Measurements from ENCODE around the gene ADARB2. TPM values are rescaled to one million over a fixed set of nuclear protein-coding genes. Genes with fewer than 3 reads are reported as not detected.

The ADARB2 gene
- total and polyA plus RNA-seq, 7 donors = 0.05 to 0.39 (median 0.15) TPM; not detected in 2

DNA sequence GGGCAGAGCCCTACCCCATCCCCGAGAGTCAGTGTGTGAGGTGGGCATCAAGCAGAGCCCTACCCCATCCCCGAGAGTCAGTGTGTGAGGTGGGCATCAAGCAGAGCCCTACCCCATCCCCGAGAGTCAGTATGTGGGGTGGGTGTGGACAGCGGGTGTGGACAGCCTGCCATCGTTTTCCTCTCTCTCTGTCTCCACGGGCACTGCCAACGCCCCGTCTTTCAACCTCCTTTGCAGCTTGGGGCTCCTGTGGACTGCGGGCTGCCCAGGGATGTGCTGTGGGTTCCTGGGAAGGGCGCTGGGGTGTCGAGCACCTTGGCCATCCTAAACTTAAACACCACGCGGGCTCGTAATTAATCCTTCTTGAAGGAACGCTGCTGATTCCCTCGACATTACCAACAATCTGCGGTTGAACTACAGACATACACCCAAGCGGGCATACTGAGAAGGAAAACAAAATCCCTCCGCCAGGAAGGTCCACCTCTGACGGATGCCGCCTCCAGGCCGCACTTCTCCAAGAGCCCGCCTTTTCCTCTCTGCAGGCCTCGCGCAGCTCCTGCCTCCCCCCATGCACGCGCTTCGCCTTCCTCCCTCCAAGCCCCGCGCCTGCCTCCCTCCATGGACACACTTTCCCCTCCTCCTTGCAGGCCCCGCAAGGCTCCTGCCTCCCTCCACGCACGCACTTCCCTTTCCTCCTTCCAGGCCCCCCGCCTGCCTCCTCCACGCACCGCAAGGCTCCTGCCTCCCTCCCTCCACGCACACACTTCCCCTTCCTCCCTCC, 65.1 kb downstream of the ADARB2 start:
- H3K4me3 ChIP-seq = no peak overlapping the region
- H3K4me1 ChIP-seq = no peaks in the 10 kb centered on the region
- no peak for ATAC-seq
- intact Hi-C loops (cut with DNase I) = no loop called here
- 83 to 85% (median 85%) methylated on average over 37 of the region's 37 CpGs for WGBS, 3 donors
- DNase-seq = no peak
- no peaks in the 10 kb centered on the region for H3K36me3 ChIP-seq (ENCODE audit: insufficient read depth in 1 of 2, low read depth in 1 of 2)
- TF ChIP-seq, protein P1, sequence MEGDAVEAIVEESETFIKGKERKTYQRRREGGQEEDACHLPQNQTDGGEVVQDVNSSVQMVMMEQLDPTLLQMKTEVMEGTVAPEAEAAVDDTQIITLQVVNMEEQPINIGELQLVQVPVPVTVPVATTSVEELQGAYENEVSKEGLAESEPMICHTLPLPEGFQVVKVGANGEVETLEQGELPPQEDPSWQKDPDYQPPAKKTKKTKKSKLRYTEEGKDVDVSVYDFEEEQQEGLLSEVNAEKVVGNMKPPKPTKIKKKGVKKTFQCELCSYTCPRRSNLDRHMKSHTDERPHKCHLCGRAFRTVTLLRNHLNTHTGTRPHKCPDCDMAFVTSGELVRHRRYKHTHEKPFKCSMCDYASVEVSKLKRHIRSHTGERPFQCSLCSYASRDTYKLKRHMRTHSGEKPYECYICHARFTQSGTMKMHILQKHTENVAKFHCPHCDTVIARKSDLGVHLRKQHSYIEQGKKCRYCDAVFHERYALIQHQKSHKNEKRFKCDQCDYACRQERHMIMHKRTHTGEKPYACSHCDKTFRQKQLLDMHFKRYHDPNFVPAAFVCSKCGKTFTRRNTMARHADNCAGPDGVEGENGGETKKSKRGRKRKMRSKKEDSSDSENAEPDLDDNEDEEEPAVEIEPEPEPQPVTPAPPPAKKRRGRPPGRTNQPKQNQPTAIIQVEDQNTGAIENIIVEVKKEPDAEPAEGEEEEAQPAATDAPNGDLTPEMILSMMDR (IDR thresholded peaks at IDR 0.05) = no peak
- no peaks in the 10 kb centered on the region for H3K27me3 ChIP-seq (ENCODE audit: insufficient read depth in 3 of 3, low read length in 2 of 3)
- H3K9me3 ChIP-seq = no peaks in the 10 kb centered on the region
- no peak overlapping the region for H3K27ac ChIP-seq

- Histone ChIP-seq H3K4me3 (no peak overlapping the region), H3K36me3 (ENCODE audit: insufficient read depth in 1 of 2, low read depth in 1 of 2) (no peaks in the 10 kb centered on the region), H3K9me3 (no peaks in the 10 kb centered on the region), H3K27ac (no peak overlapping the region), H3K4me1 (no peaks in the 10 kb centered on the region), H3K27me3 (ENCODE audit: insufficient read depth in 3 of 3, low read length in 2 of 3) (no peaks in the 10 kb centered on the region)
- 84 to 87% (median 86%) methylated on average over 20 of the region's 20 CpGs for WGBS, 3 donors
- ATAC-seq (no peak), DNase-seq (no peak)
- TF ChIP-seq, protein P1 (IDR thresholded peaks at IDR 0.05) = no peak
- intact Hi-C loops (cut with DNase I) = no loop called here
These were observed 65.8 kb downstream of the ADARB2 start for GRCh38 chr10:1671366-1672000.

DNA sequence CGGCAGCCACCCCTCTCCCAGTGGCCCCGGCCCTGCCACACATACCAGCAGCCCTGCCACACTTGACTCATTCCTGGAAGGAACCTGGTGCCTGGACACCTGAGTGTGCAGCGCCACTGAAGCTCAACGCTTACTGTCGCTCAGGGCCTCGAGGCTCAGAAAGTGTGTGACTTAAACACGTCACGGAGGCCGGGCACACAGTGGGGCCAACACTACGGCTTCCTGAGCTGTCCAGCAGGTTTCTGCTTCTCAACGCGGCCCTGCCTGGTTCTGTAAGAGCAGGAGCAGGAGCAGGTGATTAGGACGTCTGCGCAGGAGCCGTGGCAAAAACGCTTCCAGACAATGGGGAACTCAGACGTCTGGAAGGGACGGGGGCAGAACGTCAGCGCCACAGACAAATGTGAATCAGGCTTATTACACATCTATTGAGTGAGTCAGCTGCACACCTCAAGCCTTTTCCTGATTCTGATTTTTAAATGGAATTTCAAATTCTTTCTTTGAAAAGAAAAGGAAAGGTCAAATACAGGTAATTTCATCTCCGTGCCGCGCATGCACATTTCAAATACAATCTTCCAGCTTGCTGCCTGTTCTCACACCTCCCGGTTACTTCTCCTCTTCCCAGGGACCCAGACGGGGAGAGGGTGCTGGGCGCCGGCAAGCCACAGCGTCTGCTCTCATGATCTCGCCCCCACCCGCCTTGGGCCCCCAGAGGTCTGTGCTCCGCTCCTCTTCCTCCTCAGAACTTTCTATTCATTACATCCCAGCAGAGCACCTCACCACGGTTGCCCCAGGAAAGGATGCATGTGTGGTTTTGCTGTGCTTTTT, 66.6 kb downstream of the ADARB2 start:
- no peak for ATAC-seq
- Histone ChIP-seq H3K4me1 (no peaks in the 10 kb centered on the region), H3K36me3 (ENCODE audit: insufficient read depth in 1 of 2, low read depth in 1 of 2) (no peaks in the 10 kb centered on the region), H3K9me3 (no peaks in the 10 kb centered on the region), H3K27ac (no peak overlapping the region), H3K4me3 (no peak overlapping the region), H3K27me3 (ENCODE audit: insufficient read depth in 3 of 3, low read length in 2 of 3) (no peaks in the 10 kb centered on the region)
- TF ChIP-seq, protein P1 (IDR thresholded peaks at IDR 0.05) = no peak
- no peak for DNase-seq
- 68 to 71% (median 69%) methylated on average over 32 of the region's 32 CpGs for WGBS, 3 donors
- intact Hi-C loops (cut with DNase I) = no loop called here

DNA sequence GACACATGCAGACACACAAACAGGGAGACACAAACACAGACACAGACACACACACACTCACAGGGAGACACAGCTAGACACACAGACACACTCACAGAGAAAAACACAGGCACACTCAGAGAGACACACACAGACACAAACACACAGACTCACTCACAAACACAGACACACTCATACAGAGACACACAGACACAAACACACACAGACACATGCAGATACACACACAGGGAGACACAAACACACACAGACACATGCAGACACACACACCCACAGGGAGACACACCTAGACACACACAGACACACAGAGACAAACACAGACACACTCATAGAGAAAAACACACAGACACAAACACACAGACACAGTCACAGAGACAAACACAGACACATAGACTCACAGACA, 67.9 kb downstream of the ADARB2 start:
- DNase-seq = no peak
- TF ChIP-seq, protein P1 (IDR thresholded peaks at IDR 0.05) = no peak
- Histone ChIP-seq H3K27me3 (ENCODE audit: insufficient read depth in 3 of 3, low read length in 2 of 3) (no peaks in the 10 kb centered on the region), H3K27ac (no peak overlapping the region), H3K36me3 (ENCODE audit: insufficient read depth in 1 of 2, low read depth in 1 of 2) (no peaks in the 10 kb centered on the region), H3K4me1 (no peaks in the 10 kb centered on the region), H3K4me3 (no peak overlapping the region), H3K9me3 (no peaks in the 10 kb centered on the region)
- no peak for ATAC-seq
- intact Hi-C loops (cut with DNase I) = no loop called here
